A549 (cell line): ENCODE data around the gene TMEM131.

Experiments used
- CHD2 ChIP-seq: fragments of 150-350 bp; IDR thresholded peaks from 2 replicates; pipeline ENCODE4 v1.6.1; 2014; ENCODE audit warnings: low read length; ENCODE audit not compliant: partially characterized antibody
- CTCF ChIP-seq: fragments of >200 bp; sonication (Bioruptor Twin); formaldehyde crosslinking; IDR thresholded peaks from 3 replicates; pipeline ENCODE4 v1.5.1; 2016
- E2F6 ChIP-seq: IDR thresholded peaks from 2 replicates; pipeline ENCODE4 v1.6.1; 2012; ENCODE audit warnings: low read depth, borderline replicate concordance
- EP300 ChIP-seq, 2 experiments: fragments of >200 bp; sonication (Bioruptor Twin); formaldehyde crosslinking; IDR thresholded peaks; 2 replicates in 1 of 2; 3 replicates in 1 of 2; pipeline ENCODE4 v1.6.1; 2016 to 2017
- FOSL2 ChIP-seq, 2 experiments: fragments of 450-650 bp in 1 of 2; fragments of >200 bp in 1 of 2; sonication (Bioruptor Twin) in 1 of 2; formaldehyde crosslinking; IDR thresholded peaks; 2 replicates each; pipeline versions ENCODE4 v1.5.0 to v1.6.1; 2016 to 2020; ENCODE audit warnings: mild to moderate bottlenecking in 1 of 2, moderate library complexity in 1 of 2
- KDM1A ChIP-seq: fragments of 200-600 bp; sonication (generic); IDR thresholded peaks from 2 replicates; pipeline ENCODE4 v1.6.1; 2016; ENCODE audit warnings: low read depth, mild to moderate bottlenecking
- MAFK ChIP-seq: fragments of 450-650 bp; IDR thresholded peaks from 2 replicates; pipeline ENCODE4 v1.6.1; 2014; ENCODE audit not compliant: partially characterized antibody
- PHF8 ChIP-seq: fragments of 200-600 bp; sonication (generic); IDR thresholded peaks from 2 replicates; pipeline ENCODE4 v1.6.1; 2016; ENCODE audit warnings: low read depth, mild to moderate bottlenecking, antibody characterized with exemption, moderate library complexity, borderline replicate concordance
- POLR2A ChIP-seq: IDR thresholded peaks from 2 replicates; pipeline ENCODE4 v1.6.1; 2012; ENCODE audit warnings: mild to moderate bottlenecking, low read length
- REST ChIP-seq: fragments of 200-600 bp; sonication (generic); IDR thresholded peaks from 2 replicates; pipeline ENCODE4 v1.6.1; 2016; ENCODE audit warnings: antibody characterized with exemption, mild to moderate bottlenecking, moderate library complexity
- TP53 ChIP-seq: fragments of 250-450 bp; sonication (Bioruptor Pico); IDR thresholded peaks from 2 replicates; pipeline ENCODE4 v1.5.0; 2021; ENCODE audit warnings: mild to moderate bottlenecking, moderate library complexity

- no peak for TF ChIP-seq KDM1A
- TF ChIP-seq CTCF = no peak
- TF ChIP-seq MAFK = no peak
- TF ChIP-seq PHF8 = no peak
- no peak for TF ChIP-seq TP53
- TF ChIP-seq POLR2A = no peak
- TF ChIP-seq FOSL2 (IDR thresholded peaks at IDR 0.05) = no peak
- TF ChIP-seq FOSL2 (CRISPR knock-in tag; IDR thresholded peaks at IDR 0.05) = no peak
- TF ChIP-seq EP300 (IDR thresholded peaks at IDR 0.05) = no peak
- no peak for TF ChIP-seq REST
- no peak for TF ChIP-seq E2F6
- TF ChIP-seq CHD2 = no peak
Observed at GRCh38 chr2:97935719-97936161, 60.0 kb downstream of the TMEM131 start.
